HG02610 (cell line): ENCODE data around the gene CH25H.
A peak's percentile ranks its signal among the peaks of the same experiment; 100 is the strongest.

Source experiments
- ATAC-seq: cut with Tn5 transposase; IDR thresholded peaks from one replicate; pipeline ENCODE4 v1.9.1; 2021; ENCODE audit warnings: mild to moderate bottlenecking, moderate library complexity; ENCODE audit not compliant: unreplicated experiment

CH25H gene

DNA sequence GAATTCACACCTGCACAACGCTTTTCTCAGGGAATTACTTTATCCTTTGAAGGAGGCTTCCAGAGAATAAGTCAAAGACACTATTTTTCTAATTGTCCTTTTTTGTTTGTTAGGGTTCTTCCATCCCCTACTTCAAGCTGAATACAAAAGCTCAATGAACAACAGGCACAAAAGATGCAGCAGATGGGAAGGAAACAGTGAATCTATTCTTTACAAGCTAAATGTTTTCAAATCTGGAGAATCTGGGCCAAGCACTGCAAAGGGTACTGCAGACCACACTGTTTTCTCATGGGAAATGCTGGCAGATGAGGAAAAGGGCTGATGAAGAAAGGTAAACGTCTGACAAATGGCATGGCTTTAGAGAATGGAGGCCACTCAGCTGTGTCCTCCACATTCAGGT, 25.9 kb upstream of the CH25H start:
- ATAC-seq, result no peak

- no peak for ATAC-seq
Measured at GRCh38 chr10:89228962-89229361, 21.8 kb upstream of the CH25H start.

DNA sequence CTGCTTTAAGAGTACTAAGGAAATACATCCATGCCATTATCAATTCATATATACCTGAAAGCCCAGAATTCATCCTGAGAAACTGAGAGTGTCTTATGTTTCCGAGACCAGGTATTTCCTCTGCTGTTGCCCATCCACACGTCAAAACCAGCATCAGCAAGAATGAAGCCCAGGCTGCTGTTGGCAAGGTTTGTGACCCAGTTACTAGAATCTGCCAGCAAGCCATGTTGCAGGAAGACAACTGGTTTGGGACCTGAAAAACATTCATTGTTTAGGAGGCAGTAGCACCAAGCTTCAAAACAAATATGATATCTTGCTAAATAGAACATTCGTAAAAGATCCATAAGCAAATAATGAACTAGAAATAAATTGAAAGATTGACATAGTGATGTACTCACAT, 21.0 kb upstream of the CH25H start:
- ATAC-seq, result no peak

DNA sequence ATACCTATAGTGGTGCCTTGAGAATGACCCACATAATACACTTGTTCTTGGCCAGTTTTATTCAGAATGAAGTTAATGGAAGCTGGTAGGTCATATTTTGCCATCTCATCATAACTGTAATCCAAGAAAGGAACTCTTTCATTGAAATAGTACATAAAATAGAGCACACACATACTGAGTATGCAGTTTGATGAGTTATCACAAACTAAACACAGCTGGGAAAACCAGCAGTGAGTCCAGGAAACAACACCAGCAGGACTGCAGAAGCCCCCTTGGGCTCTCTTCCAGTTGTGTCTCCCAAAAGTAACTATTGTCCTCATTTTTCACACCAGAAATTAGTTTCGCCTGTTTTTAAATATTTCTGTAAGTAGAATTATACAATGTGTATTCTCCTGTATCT, 19.8 kb upstream of the CH25H start:
- no peak for ATAC-seq

DNA sequence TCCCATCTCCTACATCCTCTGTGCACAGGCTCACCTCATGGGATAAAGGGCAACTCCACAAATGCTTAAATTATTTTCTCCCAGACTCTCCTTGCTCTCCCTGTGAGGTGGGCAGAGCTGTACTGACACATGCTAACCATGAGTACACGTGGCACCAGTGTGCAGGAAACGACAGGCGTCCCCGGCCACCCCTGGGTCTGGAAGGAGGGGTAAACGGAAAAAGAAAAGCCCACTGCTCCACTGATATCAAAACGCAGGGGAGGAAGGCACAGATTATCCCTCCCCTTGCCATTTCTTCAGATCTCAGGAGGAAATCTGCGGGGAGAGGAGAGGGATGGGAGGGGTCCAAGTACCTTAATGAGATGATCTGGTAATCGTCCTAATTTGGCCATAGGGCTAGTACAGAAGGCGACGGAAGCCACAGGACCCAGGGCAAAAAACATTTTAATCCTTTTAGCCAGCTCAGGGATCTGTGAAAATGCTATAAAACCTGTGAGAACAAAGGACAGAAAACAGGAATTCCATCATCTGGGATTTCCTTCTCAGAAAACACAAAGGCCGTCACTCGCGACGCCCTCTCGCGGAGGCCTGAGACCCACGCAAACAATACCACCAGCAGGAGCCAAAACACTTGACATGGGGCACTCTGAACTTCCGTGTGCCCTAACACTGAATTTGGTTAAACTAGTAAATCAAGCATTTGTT, 17.8 kb upstream of the CH25H start:
- ATAC-seq, result no peak

DNA sequence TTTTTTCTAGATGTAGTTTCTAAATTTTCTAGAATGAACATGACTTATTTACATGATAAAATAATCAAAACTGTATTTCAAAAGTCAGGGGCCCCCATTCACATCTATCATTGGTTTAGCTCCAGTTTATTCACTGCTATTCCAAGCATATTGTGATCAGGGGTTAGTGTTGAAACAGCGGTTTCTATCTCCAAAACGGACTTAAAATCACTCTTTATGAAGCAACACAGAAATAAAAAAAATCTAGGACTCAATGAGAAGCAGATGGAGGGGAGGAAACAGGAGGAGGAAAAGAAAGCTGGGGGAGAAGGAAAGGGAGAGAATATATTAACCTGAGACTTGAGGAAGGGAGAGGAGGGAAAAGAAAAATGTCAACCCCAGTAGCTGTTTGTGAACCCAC, 14.8 kb upstream of the CH25H start:
- ATAC-seq, result no peak

- ATAC-seq, result no peak
Measured at GRCh38 chr10:89219513-89220218, 12.5 kb upstream of the CH25H start.

GRCh38 chr10:89217057-89217990, 10.2 kb upstream of the CH25H start:
- ATAC-seq, result no peak

DNA sequence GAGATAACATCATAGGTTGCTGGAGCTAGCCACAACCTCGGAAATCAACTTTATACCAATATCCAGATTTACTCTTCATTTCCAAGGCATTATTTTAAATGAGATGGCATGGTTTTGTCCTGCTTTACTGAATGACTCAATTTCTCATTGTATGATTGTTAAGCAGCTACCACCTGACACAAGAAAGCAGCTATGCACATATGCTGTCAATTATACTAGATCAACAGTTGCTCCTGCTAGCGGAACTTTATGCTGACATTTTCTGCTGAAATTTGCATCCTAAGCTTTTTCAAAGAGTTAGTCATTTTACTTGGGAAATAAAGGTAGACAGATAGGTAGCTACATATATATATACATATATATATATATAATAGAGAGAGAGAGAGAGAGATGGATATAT, 8.9 kb upstream of the CH25H start:
- no peak for ATAC-seq

- no peak for ATAC-seq
Measured at GRCh38 chr10:89215511-89215910, 8.4 kb upstream of the CH25H start.

- no peak for ATAC-seq
Measured at GRCh38 chr10:89214566-89215165, 7.5 kb upstream of the CH25H start.

DNA sequence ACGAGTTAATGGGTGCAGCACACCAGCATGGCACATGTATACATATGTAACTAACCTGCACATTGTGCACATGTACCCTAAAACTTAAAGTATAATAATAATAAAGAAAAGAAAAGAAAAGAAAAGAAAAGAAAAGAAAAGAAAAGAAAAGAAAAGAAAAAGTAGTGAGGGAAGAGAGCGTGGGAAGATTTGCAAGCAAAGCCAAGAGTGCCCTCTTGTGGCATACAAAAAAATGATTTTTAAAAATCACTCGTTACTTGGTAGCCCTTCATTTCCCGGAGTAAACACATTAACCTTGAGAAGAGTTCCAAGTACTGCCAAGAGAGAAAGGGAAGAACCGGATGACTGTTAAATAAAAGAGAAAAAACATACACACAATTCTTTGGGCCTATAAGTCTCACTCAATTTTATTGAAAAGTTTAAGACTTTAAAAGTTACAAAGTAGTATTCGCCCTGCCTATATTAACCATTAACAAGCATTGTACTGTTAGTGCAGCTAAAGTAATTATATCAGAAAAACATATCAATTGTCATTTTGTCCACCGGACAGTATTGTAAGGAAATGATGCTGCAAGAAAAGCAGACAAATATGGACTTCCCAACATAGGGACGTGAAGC, 6.2 kb upstream of the CH25H start:
- ATAC-seq, result no peak

- no peak for ATAC-seq
Measured at GRCh38 chr10:89210794-89211425, 3.8 kb upstream of the CH25H start.

- no peak for ATAC-seq
Measured at GRCh38 chr10:89209718-89210117, 2.6 kb upstream of the CH25H start.

GRCh38 chr10:89207801-89208551, 859 bp upstream of the CH25H start:
- ATAC-seq, result no peak

DNA sequence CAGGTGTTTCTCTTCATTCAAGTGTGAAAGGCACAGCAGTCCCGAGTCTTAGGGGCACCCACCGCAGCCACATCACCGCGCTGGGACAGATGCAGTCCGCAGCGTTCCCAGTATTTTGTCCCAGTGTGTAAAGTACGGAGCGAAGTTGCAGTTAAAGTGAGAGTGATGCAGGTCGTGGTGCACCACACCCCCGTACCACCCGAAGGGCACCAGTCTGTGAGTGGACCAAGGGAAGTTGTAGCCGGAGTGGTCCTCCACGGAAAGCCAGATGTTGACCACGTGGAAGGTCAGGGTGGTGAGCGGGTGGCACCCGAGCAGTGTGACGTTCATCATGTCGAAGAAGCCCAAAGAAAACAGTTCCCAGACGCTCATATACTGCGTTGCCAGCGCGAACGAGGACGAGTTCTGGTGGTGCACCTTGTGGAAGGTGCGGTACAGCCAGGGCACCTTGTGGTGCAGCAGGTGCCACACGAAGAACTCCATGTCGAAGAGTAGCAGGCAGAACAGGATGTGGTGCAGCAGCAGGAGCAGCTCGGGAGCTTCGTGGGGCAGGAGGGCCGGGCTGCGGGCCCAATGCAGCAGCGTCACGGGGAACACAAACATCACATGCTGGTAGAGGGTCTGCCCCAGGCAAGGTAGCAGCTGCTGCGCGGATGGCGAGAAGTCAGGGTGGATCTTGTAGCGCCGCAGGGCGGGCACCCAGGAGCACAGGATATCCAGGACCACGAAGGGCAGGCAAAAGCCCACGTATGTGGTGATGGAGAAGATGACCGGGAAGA, 526 bp downstream of the CH25H start:
- ATAC-seq, result peak; percentile 25

DNA sequence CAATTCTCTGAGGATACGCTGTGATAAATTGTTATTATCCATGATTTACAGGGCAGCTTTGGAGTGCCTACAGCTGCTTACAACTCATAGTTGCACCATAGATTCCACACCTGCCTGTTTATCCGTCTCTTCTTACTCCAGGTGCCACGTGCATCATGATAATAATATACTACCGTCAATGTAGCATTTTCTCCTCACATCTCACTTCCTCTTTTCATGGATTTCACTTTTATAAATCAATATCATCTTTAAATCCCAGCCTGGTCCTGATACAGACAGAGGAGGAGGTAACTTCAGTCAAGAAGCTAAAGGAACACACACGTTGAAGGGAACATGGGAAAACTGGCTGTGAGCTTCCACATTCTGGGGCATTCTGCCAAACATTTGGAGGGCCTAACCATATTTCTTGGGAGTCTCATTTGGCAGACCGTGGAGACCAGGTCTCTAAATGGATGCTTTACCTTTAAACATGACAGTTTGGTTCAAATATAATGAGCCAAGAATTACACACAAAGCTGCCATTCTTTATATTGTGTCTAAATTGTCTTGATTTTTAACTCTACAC, 2.4 kb downstream of the CH25H start:
- no peak for ATAC-seq

GRCh38 chr10:89203237-89203636, 3.9 kb downstream of the CH25H start:
- no peak for ATAC-seq

- no peak for ATAC-seq
Measured at GRCh38 chr10:89202033-89202425, 5.1 kb downstream of the CH25H start.
